Measurements from ENCODE around the gene TRABD. TPM values are rescaled to one million over a fixed set of nuclear protein-coding genes. Genes with fewer than 3 reads are reported as not detected.

Gene TRABD
- polyA plus RNA-seq, 3 donors, result 17.5 to 31.3 (median 29.6) TPM

GRCh38 chr22:50220603-50221409 lies 35.1 kb downstream of the TRABD start:
- no peak for DNase-seq (ENCODE audit: extremely low read depth in 1 of 11, low read depth in 9 of 11, low spot score in 4 of 11)

GRCh38 chr22:50221410-50222300 lies 35.9 kb downstream of the TRABD start:
- no peak for DNase-seq (ENCODE audit: extremely low read depth in 1 of 11, low read depth in 9 of 11, low spot score in 4 of 11)

- DNase-seq (ENCODE audit: extremely low read depth in 1 of 11, low read depth in 9 of 11, low spot score in 4 of 11), result no peak
Measured at GRCh38 chr22:50222508-50222907, 36.8 kb downstream of the TRABD start.

GRCh38 chr22:50224071-50224470 lies 38.4 kb downstream of the TRABD start:
- no peak for DNase-seq (ENCODE audit: extremely low read depth in 1 of 11, low read depth in 9 of 11, low spot score in 4 of 11)

GRCh38 chr22:50225200-50225969 lies 39.7 kb downstream of the TRABD start:
- no peak for DNase-seq (ENCODE audit: extremely low read depth in 1 of 11, low read depth in 9 of 11, low spot score in 4 of 11)

GRCh38 chr22:50226063-50226874 lies 40.6 kb downstream of the TRABD start:
- no peak for DNase-seq (ENCODE audit: extremely low read depth in 1 of 11, low read depth in 9 of 11, low spot score in 4 of 11)

- no peak for DNase-seq (ENCODE audit: extremely low read depth in 1 of 11, low read depth in 9 of 11, low spot score in 4 of 11)
Measured at GRCh38 chr22:50226875-50227165, 41.1 kb downstream of the TRABD start.

GRCh38 chr22:50227579-50228215 lies 42.0 kb downstream of the TRABD start:
- DNase-seq (ENCODE audit: extremely low read depth in 1 of 11, low read depth in 9 of 11, low spot score in 4 of 11), result no peak

- no peak for DNase-seq (ENCODE audit: extremely low read depth in 1 of 11, low read depth in 9 of 11, low spot score in 4 of 11)
Measured at GRCh38 chr22:50228366-50228765, 42.7 kb downstream of the TRABD start.

GRCh38 chr22:50229370-50229769 lies 43.7 kb downstream of the TRABD start:
- no peak for DNase-seq (ENCODE audit: extremely low read depth in 1 of 11, low read depth in 9 of 11, low spot score in 4 of 11)

GRCh38 chr22:50232481-50233151 lies 46.9 kb downstream of the TRABD start:
- DNase-seq (ENCODE audit: extremely low read depth in 1 of 11, low read depth in 9 of 11, low spot score in 4 of 11), result no peak

- no peak for DNase-seq (ENCODE audit: extremely low read depth in 1 of 11, low read depth in 9 of 11, low spot score in 4 of 11)
Measured at GRCh38 chr22:50233223-50233622, 47.5 kb downstream of the TRABD start.

- DNase-seq (ENCODE audit: extremely low read depth in 1 of 11, low read depth in 9 of 11, low spot score in 4 of 11), result no peak
Measured at GRCh38 chr22:50236731-50237409, 51.2 kb downstream of the TRABD start.

- no peak for DNase-seq (ENCODE audit: extremely low read depth in 1 of 11, low read depth in 9 of 11, low spot score in 4 of 11)
Measured at GRCh38 chr22:50238755-50239154, 53.0 kb downstream of the TRABD start.

- no peak for DNase-seq (ENCODE audit: extremely low read depth in 1 of 11, low read depth in 9 of 11, low spot score in 4 of 11)
Measured at GRCh38 chr22:50242406-50242949, 56.8 kb downstream of the TRABD start.

GRCh38 chr22:50243685-50244419 lies 58.1 kb downstream of the TRABD start:
- no peak for DNase-seq (ENCODE audit: extremely low read depth in 1 of 11, low read depth in 9 of 11, low spot score in 4 of 11)

Data from renal cortex interstitium (tissue), 11 donors.